Colonic mucosa (tissue), 4 donors: ENCODE data around the gene CDPF1. TPM values are rescaled to one million over a fixed set of nuclear protein-coding genes. Genes with fewer than 3 reads are reported as not detected.

Source experiments
- DNase-seq: peaks from one replicate; pipeline ENCODE4 v3.0.0-alpha.2; 2020
- H3K27ac ChIP-seq: fragments of 200-600 bp; one replicate; pipeline ENCODE4 v1.8.0; 2021
- H3K27me3 ChIP-seq: fragments of 200-600 bp; one replicate; pipeline ENCODE4 v1.8.0; 2021
- H3K36me3 ChIP-seq: fragments of 200-600 bp; one replicate; pipeline ENCODE4 v1.8.0; 2021
- H3K4me1 ChIP-seq: fragments of 200-600 bp; one replicate; pipeline ENCODE4 v1.8.0; 2021; ENCODE audit warnings: mild to moderate bottlenecking
- H3K4me3 ChIP-seq: fragments of 200-600 bp; one replicate; pipeline ENCODE4 v1.8.0; 2021
- H3K9ac ChIP-seq, 2 donors: one replicate each; pipeline ENCODE4 v1.7.0; 2013; ENCODE audit warnings: control low read depth in 2 of 2, low read depth in 2 of 2, low read length in 2 of 2
- H3K9me3 ChIP-seq: fragments of 200-600 bp; one replicate; pipeline ENCODE4 v1.8.0; 2021
- CTCF ChIP-seq: fragments of 200-600 bp; IDR thresholded peaks from one replicate; pipeline ENCODE4 v1.8.0; 2022; ENCODE audit warnings: antibody characterized with exemption, mild to moderate bottlenecking
- intact Hi-C: fragments of 100-400 bp; cut with DNase I; formaldehyde crosslinking; loops from one replicate; pipeline ENCODE4 v1.14.1; 2022
- total RNA-seq, 2 donors: library from RNA; stranded (reverse); fragmentation: NEBNext Ultra II Directional in 1 of 2; extraction: Animal tissue kit (Norgen Biotek cat#: 25700) in 1 of 2; gene quantifications; one replicate each; pipeline ENCODE4 v1.2.1, GENCODE V29; 2021
- donor health status: healthy.
- donor health status: DM: no; HTN: no; CAD: no.
- donor health status: DM: no; HTN: no; CAD: no.

Gene CDPF1
- total RNA-seq, 2 donors from 2014 or later, result 5.8 to 11.2 TPM

- DNase-seq, result no peak
- Histone ChIP-seq H3K27ac (no peak overlapping the region), H3K27me3 (no peaks in the 10 kb centered on the region), H3K9ac (no peak overlapping the region), H3K9me3 (no peaks in the 10 kb centered on the region), H3K36me3 (peaks cover 23% of the 10 kb centered on the region), H3K4me3 (no peak overlapping the region), H3K4me1 (no peaks in the 10 kb centered on the region)
- intact Hi-C loops, result no loop called here
- TF ChIP-seq CTCF, result no peak
Measured at GRCh38 chr22:46275455-46276122, 25.5 kb upstream of the CDPF1 start.

DNA sequence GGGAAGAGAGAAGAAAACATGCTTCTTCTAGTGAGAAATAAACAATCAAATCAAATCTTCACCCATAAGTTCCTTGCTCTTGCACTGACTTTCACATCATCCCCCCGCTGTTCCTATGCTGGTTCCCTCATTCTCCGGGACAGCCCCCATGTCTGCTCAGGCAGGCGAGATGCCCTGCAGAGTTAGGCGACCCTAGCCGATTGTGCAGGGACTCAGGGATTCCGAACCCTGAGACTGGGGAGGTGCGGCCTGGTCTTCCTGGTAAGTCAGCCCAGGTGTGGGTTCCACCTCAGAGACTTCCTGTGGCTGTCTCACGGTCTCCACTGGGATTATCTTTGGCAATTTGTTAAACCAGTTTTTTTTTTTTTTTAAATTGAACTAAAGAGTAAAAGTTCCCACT is 24.3 kb upstream of the CDPF1 start:
- H3K4me3 ChIP-seq, result no peak overlapping the region
- no peak overlapping the region for H3K27ac ChIP-seq
- peaks cover 3% of the 10 kb centered on the region for H3K4me1 ChIP-seq
- H3K27me3 ChIP-seq, result no peaks in the 10 kb centered on the region
- no peaks in the 10 kb centered on the region for H3K9me3 ChIP-seq
- no peak overlapping the region for H3K9ac ChIP-seq
- no peak for DNase-seq
- intact Hi-C loops, result no loop called here
- TF ChIP-seq CTCF, result no peak
- H3K36me3 ChIP-seq, result peaks cover 13% of the 10 kb centered on the region

- intact Hi-C loops, result no loop called here
- H3K9me3 ChIP-seq, result no peaks in the 10 kb centered on the region
- no peak overlapping the region for H3K4me3 ChIP-seq
- no peak for TF ChIP-seq CTCF
- H3K9ac ChIP-seq, result no peak overlapping the region
- H3K27ac ChIP-seq, result no peak overlapping the region
- H3K36me3 ChIP-seq, result peaks cover 5% of the 10 kb centered on the region
- H3K4me1 ChIP-seq, result peaks cover 4% of the 10 kb centered on the region
- no peak for DNase-seq
- no peaks in the 10 kb centered on the region for H3K27me3 ChIP-seq
Measured at GRCh38 chr22:46273432-46274148, 23.5 kb upstream of the CDPF1 start.

DNA sequence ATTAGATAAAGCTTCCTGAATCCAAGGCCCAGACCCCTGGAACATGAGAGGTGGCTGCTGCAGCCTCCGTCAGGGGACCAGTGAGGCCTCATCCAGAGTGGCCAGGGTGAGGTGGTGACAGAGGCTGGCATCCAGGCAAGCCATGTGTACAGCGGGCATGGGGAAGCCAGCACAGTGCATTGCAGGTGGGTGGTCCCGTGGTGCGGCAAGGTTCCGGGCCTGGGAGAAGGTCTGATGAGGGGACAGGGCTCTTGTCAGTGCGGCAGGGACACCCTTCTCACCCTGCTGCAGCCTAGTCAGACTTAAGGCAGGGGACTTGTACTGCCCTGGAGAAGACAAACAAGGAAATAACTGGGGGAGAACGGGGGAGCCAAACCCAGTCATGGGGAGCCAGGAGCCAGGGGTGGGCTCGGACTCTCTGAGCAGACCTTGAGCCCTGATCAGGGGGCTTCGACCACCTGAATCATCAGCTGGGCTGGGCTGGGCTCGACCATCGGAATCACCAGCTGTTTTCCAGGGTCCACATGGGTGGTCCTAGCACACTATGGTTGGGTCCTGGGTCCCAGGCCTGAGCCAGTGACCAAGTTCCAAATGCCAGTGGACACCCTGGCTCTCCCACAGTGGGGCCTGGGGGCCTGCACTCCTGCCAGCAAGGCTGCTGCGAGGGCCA is 22.8 kb upstream of the CDPF1 start:
- Histone ChIP-seq H3K9me3 (no peaks in the 10 kb centered on the region), H3K27ac (no peak overlapping the region), H3K36me3 (peaks cover 4% of the 10 kb centered on the region), H3K4me1 (peaks cover 4% of the 10 kb centered on the region), H3K4me3 (no peak overlapping the region), H3K27me3 (no peaks in the 10 kb centered on the region), H3K9ac (no peak overlapping the region)
- intact Hi-C loops, result no loop called here
- TF ChIP-seq CTCF, result no peak
- DNase-seq, result no peak

DNA sequence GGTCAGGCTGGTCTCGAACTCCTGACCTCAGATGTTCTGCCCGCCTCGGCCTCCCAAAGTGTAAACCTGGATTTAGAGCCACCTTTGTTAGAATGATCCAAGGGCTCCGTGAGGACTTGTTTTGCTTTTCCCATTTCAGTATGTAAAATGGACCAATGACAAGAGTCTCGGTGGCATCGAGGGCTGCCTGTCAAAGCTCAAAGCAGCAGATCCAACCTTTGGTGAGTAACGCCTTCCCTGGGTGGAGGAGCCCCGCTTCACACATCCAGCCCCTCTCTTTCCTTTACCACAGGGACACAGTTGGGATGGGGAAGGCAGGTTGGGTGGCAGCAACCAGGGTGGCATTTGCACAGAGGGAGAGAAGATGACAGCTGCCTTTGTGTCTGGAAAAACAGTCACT is 22.1 kb upstream of the CDPF1 start:
- intact Hi-C loops, result no loop called here
- Histone ChIP-seq H3K36me3 (peaks cover 4% of the 10 kb centered on the region), H3K27me3 (no peaks in the 10 kb centered on the region), H3K4me3 (no peak overlapping the region), H3K4me1 (peaks cover 4% of the 10 kb centered on the region), H3K9me3 (no peaks in the 10 kb centered on the region), H3K9ac (no peak overlapping the region), H3K27ac (no peak overlapping the region)
- DNase-seq, result no peak
- TF ChIP-seq CTCF, result no peak
